Measurements from ENCODE around the gene SLC22A16.

SLC22A16 gene, protein sequence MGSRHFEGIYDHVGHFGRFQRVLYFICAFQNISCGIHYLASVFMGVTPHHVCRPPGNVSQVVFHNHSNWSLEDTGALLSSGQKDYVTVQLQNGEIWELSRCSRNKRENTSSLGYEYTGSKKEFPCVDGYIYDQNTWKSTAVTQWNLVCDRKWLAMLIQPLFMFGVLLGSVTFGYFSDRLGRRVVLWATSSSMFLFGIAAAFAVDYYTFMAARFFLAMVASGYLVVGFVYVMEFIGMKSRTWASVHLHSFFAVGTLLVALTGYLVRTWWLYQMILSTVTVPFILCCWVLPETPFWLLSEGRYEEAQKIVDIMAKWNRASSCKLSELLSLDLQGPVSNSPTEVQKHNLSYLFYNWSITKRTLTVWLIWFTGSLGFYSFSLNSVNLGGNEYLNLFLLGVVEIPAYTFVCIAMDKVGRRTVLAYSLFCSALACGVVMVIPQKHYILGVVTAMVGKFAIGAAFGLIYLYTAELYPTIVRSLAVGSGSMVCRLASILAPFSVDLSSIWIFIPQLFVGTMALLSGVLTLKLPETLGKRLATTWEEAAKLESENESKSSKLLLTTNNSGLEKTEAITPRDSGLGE

DNA sequence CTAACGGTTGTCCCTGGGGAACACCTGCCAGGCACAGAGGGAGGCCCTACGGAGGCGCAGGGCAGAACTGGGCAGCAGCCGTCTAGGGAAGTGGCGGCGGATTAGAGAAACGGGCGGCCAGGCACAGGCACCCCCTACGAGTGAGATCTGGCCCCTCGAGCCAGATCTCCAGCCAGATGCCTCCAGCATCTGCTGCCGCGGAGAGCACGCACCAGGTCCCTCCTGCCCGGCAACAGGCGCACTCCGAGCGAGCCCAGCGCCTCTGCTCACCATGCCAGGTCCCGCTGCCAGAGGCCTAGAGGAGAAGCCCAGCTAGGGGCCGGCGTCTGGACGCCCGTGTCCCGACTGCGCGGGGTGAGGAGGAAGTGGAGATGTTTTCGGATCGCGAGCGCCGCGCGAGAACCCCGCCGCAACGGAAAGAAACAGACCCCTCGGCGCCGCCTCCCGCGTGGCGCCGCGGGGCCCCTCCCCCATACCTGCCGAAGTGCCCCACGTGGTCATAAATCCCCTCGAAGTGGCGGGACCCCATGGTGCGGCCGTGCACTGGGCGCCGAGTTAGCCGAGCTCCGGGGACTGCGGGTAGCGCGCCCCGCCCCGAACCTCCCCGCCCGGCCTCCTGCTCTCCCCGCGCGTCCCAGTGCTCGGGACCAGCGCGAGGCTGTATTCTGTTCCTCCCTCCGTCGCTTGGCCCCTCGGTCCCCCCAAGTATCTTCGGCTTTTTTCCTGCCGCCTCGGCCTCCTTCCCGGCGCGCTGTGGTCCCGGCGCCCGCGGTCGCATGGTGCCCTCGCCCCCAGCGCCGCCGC lies at the start of gene SLC22A16:
TSS of gene SLC22A16 (minus strand) at position 568 of the 804 bp plus-strand sequence. CDS start at position 529, 39 bp downstream.
- H3K27ac ChIP-seq = no peak within 1 kb of the TSS

DNA sequence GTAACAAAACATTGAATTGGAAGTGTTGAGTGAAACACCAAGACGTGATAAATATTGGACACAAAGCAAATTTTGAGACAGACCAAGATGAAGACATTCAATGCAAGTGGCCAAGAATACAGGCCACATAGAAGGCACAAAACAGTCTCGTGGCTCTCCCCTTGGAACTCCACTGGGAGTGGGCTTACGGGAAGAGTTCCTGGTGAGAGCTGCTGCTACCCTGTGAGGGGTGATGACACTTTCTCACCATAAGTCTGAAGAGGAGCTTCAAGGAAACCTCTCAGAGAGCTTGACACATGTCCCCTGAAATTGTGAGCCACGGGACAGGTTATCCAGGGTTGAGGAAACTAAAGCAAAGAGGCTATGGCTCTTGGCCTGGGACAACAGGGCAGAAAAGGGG lies 48.6 kb upstream of the SLC22A16 start:
- POLR2A ChIA-PET (ENCODE audit: low non-redundant PET) = no interaction called here
- no peak overlapping the region for H3K27ac ChIP-seq
- DNase-seq (ENCODE audit: low spot score) = no peak
- TF ChIP-seq, protein P1, sequence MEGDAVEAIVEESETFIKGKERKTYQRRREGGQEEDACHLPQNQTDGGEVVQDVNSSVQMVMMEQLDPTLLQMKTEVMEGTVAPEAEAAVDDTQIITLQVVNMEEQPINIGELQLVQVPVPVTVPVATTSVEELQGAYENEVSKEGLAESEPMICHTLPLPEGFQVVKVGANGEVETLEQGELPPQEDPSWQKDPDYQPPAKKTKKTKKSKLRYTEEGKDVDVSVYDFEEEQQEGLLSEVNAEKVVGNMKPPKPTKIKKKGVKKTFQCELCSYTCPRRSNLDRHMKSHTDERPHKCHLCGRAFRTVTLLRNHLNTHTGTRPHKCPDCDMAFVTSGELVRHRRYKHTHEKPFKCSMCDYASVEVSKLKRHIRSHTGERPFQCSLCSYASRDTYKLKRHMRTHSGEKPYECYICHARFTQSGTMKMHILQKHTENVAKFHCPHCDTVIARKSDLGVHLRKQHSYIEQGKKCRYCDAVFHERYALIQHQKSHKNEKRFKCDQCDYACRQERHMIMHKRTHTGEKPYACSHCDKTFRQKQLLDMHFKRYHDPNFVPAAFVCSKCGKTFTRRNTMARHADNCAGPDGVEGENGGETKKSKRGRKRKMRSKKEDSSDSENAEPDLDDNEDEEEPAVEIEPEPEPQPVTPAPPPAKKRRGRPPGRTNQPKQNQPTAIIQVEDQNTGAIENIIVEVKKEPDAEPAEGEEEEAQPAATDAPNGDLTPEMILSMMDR (conservative IDR thresholded peaks at IDR 0.05; ENCODE audit: low read depth) = no peak
- CTCF ChIA-PET = interaction anchor here (0.5 kb wide), 1 partner anchor 255 kb away, joined by 3 read pairs; no protein-coding TSS in a partner anchor

More for the DNA sequence above, at the start of gene SLC22A16:
- TF ChIP-seq, protein P1 (conservative IDR thresholded peaks at IDR 0.05; ENCODE audit: low read depth) = no peak
- ChIA-PET POLR2A (ENCODE audit: low non-redundant PET) (no interaction called here), CTCF (interaction anchor here (0.6 kb wide), 1 partner anchor 8 kb away, joined by 4 read pairs; no protein-coding TSS in a partner anchor)
- no peak for DNase-seq (ENCODE audit: low spot score)

GRCh38 chr6:110524305-110524704 lies 47.9 kb upstream of the SLC22A16 start:
- CTCF ChIA-PET = no interaction called here
- POLR2A ChIA-PET (ENCODE audit: low non-redundant PET) = no interaction called here
- DNase-seq (ENCODE audit: low spot score) = no peak
- TF ChIP-seq, protein P1 (conservative IDR thresholded peaks at IDR 0.05; ENCODE audit: low read depth) = no peak
- H3K27ac ChIP-seq = no peak overlapping the region

DNA sequence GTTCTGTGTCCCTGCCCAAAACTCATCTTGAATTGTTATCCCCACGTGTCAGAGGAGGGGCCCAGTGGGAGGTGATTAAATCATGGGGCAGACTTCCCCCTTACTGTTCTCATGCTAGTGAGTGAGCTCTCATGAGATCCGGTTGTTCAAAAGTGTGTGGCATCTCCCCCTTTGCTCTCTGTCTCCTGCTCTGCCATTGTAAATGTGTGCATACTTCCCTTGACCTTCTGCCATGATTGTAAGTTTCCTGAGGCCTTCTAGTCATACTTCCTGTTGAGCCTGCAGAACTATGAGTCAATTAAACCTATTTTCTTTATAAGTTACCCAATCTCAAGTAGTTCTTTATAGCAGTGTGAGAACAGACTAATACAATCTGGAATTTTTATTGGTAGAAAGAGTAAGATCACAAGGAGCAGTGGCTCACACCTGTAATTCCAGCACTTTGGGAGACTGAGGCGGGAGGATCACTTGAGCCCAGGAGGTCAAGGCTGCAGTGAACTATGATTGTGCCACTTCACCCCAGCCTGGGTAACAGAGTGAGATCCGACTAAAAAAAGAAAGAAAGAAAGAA lies 47.1 kb upstream of the SLC22A16 start:
- no peak for DNase-seq (ENCODE audit: low spot score)
- TF ChIP-seq, protein P1 (conservative IDR thresholded peaks at IDR 0.05; ENCODE audit: low read depth) = no peak
- CTCF ChIA-PET = no interaction called here
- H3K27ac ChIP-seq = no peak overlapping the region
- POLR2A ChIA-PET (ENCODE audit: low non-redundant PET) = no interaction called here

- TF ChIP-seq, protein P1 (conservative IDR thresholded peaks at IDR 0.05; ENCODE audit: low read depth) = no peak
- POLR2A ChIA-PET (ENCODE audit: low non-redundant PET) = no interaction called here
- no peak overlapping the region for H3K27ac ChIP-seq
- CTCF ChIA-PET = interaction anchor here (0.6 kb wide), 1 partner anchor 1969 kb away, joined by 6 read pairs; no protein-coding TSS in a partner anchor
- DNase-seq (ENCODE audit: low spot score) = no peak
Measured at GRCh38 chr6:110522427-110522826, 46.0 kb upstream of the SLC22A16 start.

Data from RWPE1 (cell line).